Suprapubic skin (tissue), 3 donors: ENCODE measurements around the gene MLST8.

ENCODE experiments used
- CTCF ChIP-seq, 2 donors: fragments of 200-600 bp in 1 of 2; fragments of 450-650 bp in 1 of 2; sonication (generic) in 1 of 2; IDR thresholded peaks; one replicate each; pipeline ENCODE4 v1.5.1; 2016 to 2019; ENCODE audit warnings: antibody characterized with exemption in 2 of 2, mild to moderate bottlenecking in 1 of 2, moderate library complexity in 1 of 2
- EP300 ChIP-seq: sonication (generic); formaldehyde crosslinking; IDR thresholded peaks from one replicate; pipeline ENCODE4 v1.6.1; 2017; ENCODE audit warnings: antibody characterized with exemption

GRCh38 chr16:2244301-2244700, 39.0 kb downstream of the MLST8 start:
- TF ChIP-seq CTCF (IDR thresholded peaks at IDR 0.05) (no peak), EP300 (no peak)
